OCI-LY3 (cell line): ENCODE measurements around the gene LRRC34.

ENCODE experiments used
- H2AFZ ChIP-seq: fragments of 200-600, 300-600 bp; shearing (Covaris generic); 2 replicates; pipeline ENCODE4 v1.6.0; 2014; ENCODE audit warnings: antibody characterized with exemption, low read depth, low read length
- H3K27ac ChIP-seq: fragments of 200-600, 300-600 bp; sonication (generic); 2 replicates; pipeline ENCODE4 v1.5.1; 2014; ENCODE audit warnings: mild to moderate bottlenecking, low read length, moderate library complexity, mixed read lengths
- H3K27me3 ChIP-seq: fragments of 200-600, 300-600 bp; sonication (generic); 2 replicates; pipeline ENCODE4 v1.6.1; 2014; ENCODE audit warnings: low read depth, low read length, mixed read lengths
- H3K36me3 ChIP-seq: fragments of 200-600, 300-600 bp; sonication (generic); replicated peaks from 2 replicates; pipeline ENCODE3; 2014; ENCODE audit warnings: low read depth, low read length, mixed read lengths
- H3K4me1 ChIP-seq: fragments of 300-600, 200-600 bp; sonication (generic); 2 replicates; pipeline ENCODE4 v1.6.1; 2014; ENCODE audit warnings: low read length, mixed read lengths
- H3K4me2 ChIP-seq: fragments of 200-600, 300-600 bp; sonication (generic); 2 replicates; pipeline ENCODE4 v1.6.1; 2014; ENCODE audit warnings: low read length, mixed read lengths
- H3K4me3 ChIP-seq: fragments of 300-600, 200-600 bp; sonication (generic); 2 replicates; pipeline ENCODE4 v1.5.1; 2014; ENCODE audit warnings: antibody characterized with exemption, mild to moderate bottlenecking, low read length, moderate library complexity
- H3K79me2 ChIP-seq: fragments of 300-600, 200-600 bp; shearing (Covaris generic); 2 replicates; pipeline ENCODE4 v1.6.1; 2014; ENCODE audit warnings: mild to moderate bottlenecking, low read length, mixed read lengths
- H3K9ac ChIP-seq: fragments of 300-600, 200-600 bp; shearing (Covaris generic); 2 replicates; pipeline ENCODE4 v1.6.0; 2014; ENCODE audit warnings: mild to moderate bottlenecking, low read length, moderate library complexity
- H3K9me3 ChIP-seq: fragments of 200-600, 300-600 bp; shearing (Covaris generic); 2 replicates; pipeline ENCODE4 v1.6.1; 2014; ENCODE audit warnings: low read length, mixed read lengths; ENCODE audit not compliant: insufficient read depth
- H4K20me1 ChIP-seq: fragments of 200-600, 300-600 bp; sonication (generic); 2 replicates; pipeline ENCODE4 v1.6.1; 2016; ENCODE audit warnings: low read length, mixed read lengths; ENCODE audit not compliant: insufficient read depth
- CTCF ChIP-seq: fragments of 200-600, 300-600 bp; sonication (generic); IDR thresholded peaks from 2 replicates; pipeline ENCODE4 v1.5.1; 2014; ENCODE audit warnings: antibody characterized with exemption, low read length, low read depth
- EZH2phosphoT487 ChIP-seq: fragments of 200-600 bp; shearing (Covaris generic); IDR thresholded peaks from 2 replicates; pipeline ENCODE4 v1.6.1; 2018; ENCODE audit warnings: antibody characterized with exemption, mixed run types, low read depth

The LRRC34 gene

GRCh38 chr3:169758359-169758994, 54.2 kb downstream of the LRRC34 start:
- Histone ChIP-seq H2AFZ (no peak overlapping the region), H3K4me1 (peaks cover 8% of the 10 kb centered on the region), H3K79me2 (no peaks in the 10 kb centered on the region), H3K9ac (no peak overlapping the region), H3K27ac (no peak overlapping the region), H4K20me1 (no peaks in the 10 kb centered on the region), H3K27me3 (peaks cover 12% of the 10 kb centered on the region; the same call in 1 of the 2 replicates), H3K4me3 (no peak overlapping the region), H3K36me3 (no peaks in the 10 kb centered on the region), H3K9me3 (0 out of 2 replicates have a peak, but pooled peaks cover 3% of the 10 kb centered on the region), H3K4me2 (no peak overlapping the region)
- TF ChIP-seq EZH2phosphoT487 = no peak
- no peak for TF ChIP-seq CTCF

GRCh38 chr3:169755488-169755887, 57.2 kb downstream of the LRRC34 start:
- Histone ChIP-seq H2AFZ (no peak overlapping the region), H3K36me3 (no peaks in the 10 kb centered on the region), H4K20me1 (no peaks in the 10 kb centered on the region), H3K4me2 (no peak overlapping the region), H3K9ac (no peak overlapping the region), H3K4me1 (peaks cover 7% of the 10 kb centered on the region), H3K27me3 (peaks cover 21% of the 10 kb centered on the region), H3K79me2 (no peaks in the 10 kb centered on the region), H3K4me3 (no peak overlapping the region), H3K27ac (no peak overlapping the region), H3K9me3 (no peaks in the 10 kb centered on the region)
- TF ChIP-seq EZH2phosphoT487 = no peak
- TF ChIP-seq CTCF = no peak

GRCh38 chr3:169754711-169755110, 58.0 kb downstream of the LRRC34 start:
- no peak for TF ChIP-seq EZH2phosphoT487
- no peak for TF ChIP-seq CTCF
- H3K9me3 ChIP-seq = no peaks in the 10 kb centered on the region
- H3K27ac ChIP-seq = no peak overlapping the region
- no peak overlapping the region for H2AFZ ChIP-seq
- no peak overlapping the region for H3K4me2 ChIP-seq
- H3K9ac ChIP-seq = no peak overlapping the region
- H3K36me3 ChIP-seq = no peaks in the 10 kb centered on the region
- no peak overlapping the region for H3K4me3 ChIP-seq
- no peaks in the 10 kb centered on the region for H3K79me2 ChIP-seq
- H3K27me3 ChIP-seq = peaks cover 21% of the 10 kb centered on the region
- peaks cover 8% of the 10 kb centered on the region for H3K4me1 ChIP-seq
- H4K20me1 ChIP-seq = no peaks in the 10 kb centered on the region

- Histone ChIP-seq H3K27me3 (peaks cover 47% of the 10 kb centered on the region), H3K27ac (no peak overlapping the region), H3K4me1 (peaks cover 6% of the 10 kb centered on the region), H3K4me3 (no peak overlapping the region), H3K79me2 (no peaks in the 10 kb centered on the region), H3K9ac (no peak overlapping the region), H3K4me2 (no peak overlapping the region), H3K36me3 (no peaks in the 10 kb centered on the region), H2AFZ (no peak overlapping the region), H4K20me1 (no peaks in the 10 kb centered on the region), H3K9me3 (no peaks in the 10 kb centered on the region)
- TF ChIP-seq EZH2phosphoT487 = no peak
- no peak for TF ChIP-seq CTCF
Observed at GRCh38 chr3:169751875-169752274, 60.8 kb downstream of the LRRC34 start.
